Pulmonary artery endothelial cell (primary cell): ENCODE data around the gene WNT5B. TPM values are rescaled to one million over a fixed set of nuclear protein-coding genes. Genes with fewer than 3 reads are reported as not detected.
A peak's percentile ranks its signal among the peaks of the same experiment; 100 is the strongest.

Experiments
- DNase-seq: peaks from one replicate; pipeline ENCODE4 v3.0.0-alpha.2; 2011; ENCODE audit warnings: low read depth, low spot score
- total RNA-seq: library from RNA; depleted of rRNA; stranded (reverse); fragments of >200 nt; gene quantifications from 2 replicates; pipeline ENCODE4 v1.2.3, GENCODE V29; 2014

The WNT5B gene
- total RNA-seq, 1 donor from 2014 or later, result not detected

- DNase-seq, result no peak
Observed at GRCh38 chr12:1630133-1630826, 1.2 kb downstream of the WNT5B start.

- DNase-seq, result no peak
Observed at GRCh38 chr12:1630827-1631591, 2.0 kb downstream of the WNT5B start.

GRCh38 chr12:1632702-1633101, 3.7 kb downstream of the WNT5B start:
- no peak for DNase-seq

- no peak for DNase-seq
Observed at GRCh38 chr12:1633459-1633858, 4.4 kb downstream of the WNT5B start.

GRCh38 chr12:1634149-1634548, 5.1 kb downstream of the WNT5B start:
- DNase-seq, result no peak

GRCh38 chr12:1634590-1635191, 5.7 kb downstream of the WNT5B start:
- DNase-seq, result no peak

GRCh38 chr12:1635301-1636095, 6.5 kb downstream of the WNT5B start:
- DNase-seq, result no peak

- DNase-seq, result no peak
Observed at GRCh38 chr12:1638203-1638602, 9.2 kb downstream of the WNT5B start.

GRCh38 chr12:1639538-1639937, 10.5 kb downstream of the WNT5B start:
- no peak for DNase-seq

GRCh38 chr12:1640328-1641234, 11.6 kb downstream of the WNT5B start:
- no peak for DNase-seq

- no peak for DNase-seq
Observed at GRCh38 chr12:1642513-1642912, 13.5 kb downstream of the WNT5B start.

GRCh38 chr12:1643043-1643442, 14.0 kb downstream of the WNT5B start:
- no peak for DNase-seq

- DNase-seq, result no peak
Observed at GRCh38 chr12:1643905-1644533, 15.0 kb downstream of the WNT5B start.

- DNase-seq, result peak; percentile 57
Observed at GRCh38 chr12:1644534-1645438, 15.8 kb downstream of the WNT5B start.

- no peak for DNase-seq
Observed at GRCh38 chr12:1645819-1646218, 16.8 kb downstream of the WNT5B start.

- no peak for DNase-seq
Observed at GRCh38 chr12:1646569-1647284, 17.7 kb downstream of the WNT5B start.

- DNase-seq, result no peak
Observed at GRCh38 chr12:1647285-1647669, 18.2 kb downstream of the WNT5B start.

- DNase-seq, result no peak
Observed at GRCh38 chr12:1650260-1650977, 21.4 kb downstream of the WNT5B start.
